Peyer's patch (tissue), 4 donors: ENCODE measurements around the gene CPD.

ENCODE experiments used
- POLR2A ChIP-seq, 2 donors: fragments of 450-650 bp; IDR thresholded peaks; one replicate each; pipeline ENCODE4 v1.5.1; 2017; ENCODE audit warnings: antibody characterized with exemption in 2 of 2, mild to moderate bottlenecking in 2 of 2, moderate library complexity in 2 of 2
- TF ChIP-seq, protein P1 (sequence below), 6 experiments: fragments of 450-650 bp in 4 of 6; fragments of 200-600 bp in 2 of 6; sonication (generic) in 1 of 6; IDR thresholded peaks; one replicate each; pipeline ENCODE4 v1.5.1; 2017 to 2019; ENCODE audit warnings: antibody characterized with exemption in 6 of 6, mild to moderate bottlenecking in 3 of 6, moderate library complexity in 1 of 6

DNA sequence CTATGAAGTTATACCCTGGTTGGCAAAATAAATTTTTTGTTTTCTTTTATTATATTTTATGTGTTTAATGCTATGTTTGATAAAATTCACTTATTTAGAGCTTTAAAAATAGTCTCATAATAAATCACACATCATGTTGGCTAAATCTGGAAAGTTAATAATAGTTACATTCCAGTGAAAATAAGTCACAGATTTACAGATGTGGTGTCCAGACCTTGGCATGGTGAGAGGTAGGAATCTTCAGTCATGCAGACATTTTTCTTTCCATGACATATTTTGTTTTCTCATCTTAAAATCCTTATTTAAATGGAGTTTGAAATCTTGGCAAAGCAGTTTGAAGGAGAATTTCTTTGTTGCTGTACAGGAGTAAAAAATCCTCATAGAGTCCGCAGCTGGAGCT is 50.4 kb downstream of the CPD start:
- TF ChIP-seq, protein P1, sequence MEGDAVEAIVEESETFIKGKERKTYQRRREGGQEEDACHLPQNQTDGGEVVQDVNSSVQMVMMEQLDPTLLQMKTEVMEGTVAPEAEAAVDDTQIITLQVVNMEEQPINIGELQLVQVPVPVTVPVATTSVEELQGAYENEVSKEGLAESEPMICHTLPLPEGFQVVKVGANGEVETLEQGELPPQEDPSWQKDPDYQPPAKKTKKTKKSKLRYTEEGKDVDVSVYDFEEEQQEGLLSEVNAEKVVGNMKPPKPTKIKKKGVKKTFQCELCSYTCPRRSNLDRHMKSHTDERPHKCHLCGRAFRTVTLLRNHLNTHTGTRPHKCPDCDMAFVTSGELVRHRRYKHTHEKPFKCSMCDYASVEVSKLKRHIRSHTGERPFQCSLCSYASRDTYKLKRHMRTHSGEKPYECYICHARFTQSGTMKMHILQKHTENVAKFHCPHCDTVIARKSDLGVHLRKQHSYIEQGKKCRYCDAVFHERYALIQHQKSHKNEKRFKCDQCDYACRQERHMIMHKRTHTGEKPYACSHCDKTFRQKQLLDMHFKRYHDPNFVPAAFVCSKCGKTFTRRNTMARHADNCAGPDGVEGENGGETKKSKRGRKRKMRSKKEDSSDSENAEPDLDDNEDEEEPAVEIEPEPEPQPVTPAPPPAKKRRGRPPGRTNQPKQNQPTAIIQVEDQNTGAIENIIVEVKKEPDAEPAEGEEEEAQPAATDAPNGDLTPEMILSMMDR (IDR thresholded peaks at IDR 0.05) = no peak
- no peak for TF ChIP-seq POLR2A (IDR thresholded peaks at IDR 0.05)
